ENCODE measurements around the gene EFCC1. TPM values are rescaled to one million over a fixed set of nuclear protein-coding genes. Genes with fewer than 3 reads are reported as not detected.

Gene EFCC1
- total RNA-seq, 2 experiments from 2014 or later, result 0.16 to 0.38 TPM

GRCh38 chr3:129025108-129025507 is 24.0 kb downstream of the EFCC1 start:
- peaks cover 22% of the 10 kb centered on the region for H3K4me1 Mint-ChIP-seq (ENCODE audit: low read depth)
- no peak overlapping the region for H3K4me3 Mint-ChIP-seq
- intact Hi-C loops (cut with micrococcal nuclease), result loop anchor here (5.0 kb wide), 1 partner anchor 53 kb away; no protein-coding TSS in a partner anchor
- no peaks in the 10 kb centered on the region for H3K27me3 Mint-ChIP-seq
- no peak for TF ChIP-seq CTCF (IDR thresholded peaks at IDR 0.05)
- CTCF ChIA-PET, result interaction anchor here (1.2 to 5.0 kb wide), 8 partner anchors 8 to 299 kb away, joined by 3 to 77 read pairs (median 24); no protein-coding TSS in a partner anchor
- H3K36me3 Mint-ChIP-seq (ENCODE audit: low read depth), result no peaks in the 10 kb centered on the region
- H3K9me3 Mint-ChIP-seq, result no peaks in the 10 kb centered on the region
- POLR2A ChIA-PET, result interaction anchor here (0.5 to 3.6 kb wide), 5 partner anchors 8 to 291 kb away, joined by 3 to 56 read pairs (median 7); a partner anchor contains a TSS
- no peak for DNase-seq
- no peak for ATAC-seq
- H3K27ac Mint-ChIP-seq, result no peak overlapping the region

- POLR2A ChIA-PET, result interaction anchor here (0.6 to 3.6 kb wide), 17 partner anchors 9 to 291 kb away, joined by 3 to 56 read pairs (median 7); partner anchors contain the start of genes CFAP92, CNBP, COPG1 and RAB43
Measured at GRCh38 chr3:129025691-129026435, 24.8 kb downstream of the EFCC1 start.

GRCh38 chr3:129026728-129027543 is 25.8 kb downstream of the EFCC1 start:
- Mint-ChIP-seq H3K4me3 (peak overlapping the region; percentile 73), H3K9me3 (no peaks in the 10 kb centered on the region), H3K27me3 (no peaks in the 10 kb centered on the region), H3K4me1 (ENCODE audit: low read depth) (peaks cover 22% of the 10 kb centered on the region), H3K27ac (peak overlapping the region; percentile 91), H3K36me3 (ENCODE audit: low read depth) (no peaks in the 10 kb centered on the region)
- intact Hi-C loops (cut with micrococcal nuclease), result loop anchor here (5.0 kb wide), 1 partner anchor 55 kb away; no protein-coding TSS in a partner anchor
- DNase-seq (peak; percentile 96), ATAC-seq (peak; percentile 99)
- ChIA-PET CTCF (interaction anchor here (0.7 to 5.0 kb wide), 26 partner anchors 10 to 233 kb away, joined by 3 to 77 read pairs (median 5); partner anchors contain the start of gene RAB43), POLR2A (interaction anchor here (0.7 to 3.6 kb wide), 19 partner anchors 10 to 157 kb away, joined by 3 to 56 read pairs (median 6); partner anchors contain the start of genes CFAP92, CNBP and RAB43)
- TF ChIP-seq CTCF (IDR thresholded peaks at IDR 0.05), result peak; percentile 94

More at GRCh38 chr3:129025691-129026435, 24.8 kb downstream of the EFCC1 start:
- no peak for TF ChIP-seq CTCF (IDR thresholded peaks at IDR 0.05)
- Mint-ChIP-seq H3K27me3 (no peaks in the 10 kb centered on the region), H3K4me3 (peak overlapping the region; percentile 73), H3K36me3 (ENCODE audit: low read depth) (no peaks in the 10 kb centered on the region), H3K4me1 (ENCODE audit: low read depth) (peaks cover 22% of the 10 kb centered on the region), H3K27ac (peak overlapping the region; percentile 91), H3K9me3 (no peaks in the 10 kb centered on the region)
- intact Hi-C loops (cut with micrococcal nuclease), result loop anchor here (5.0 kb wide), 1 partner anchor 54 kb away; no protein-coding TSS in a partner anchor
- ATAC-seq, result no peak
- CTCF ChIA-PET, result interaction anchor here (0.8 to 5.0 kb wide), 19 partner anchors 9 to 298 kb away, joined by 3 to 77 read pairs (median 5); partner anchors contain the start of gene RAB43
- no peak for DNase-seq

GRCh38 chr3:129027544-129027880 is 26.4 kb downstream of the EFCC1 start:
- POLR2A ChIA-PET, result interaction anchor here (0.7 to 3.6 kb wide), 13 partner anchors 10 to 96 kb away, joined by 3 to 56 read pairs (median 7); partner anchors contain the start of genes CFAP92 and RAB43
- ATAC-seq (no peak), DNase-seq (no peak)
- no peak for TF ChIP-seq CTCF (IDR thresholded peaks at IDR 0.05)
- CTCF ChIA-PET, result interaction anchor here (1.0 to 5.0 kb wide), 17 partner anchors 9 to 233 kb away, joined by 3 to 77 read pairs (median 10); partner anchors contain the start of gene RAB43
- peak overlapping the region; percentile 45 for H3K4me3 Mint-ChIP-seq
- intact Hi-C loops (cut with micrococcal nuclease), result loop anchor here (5.0 kb wide), 1 partner anchor 55 kb away; no protein-coding TSS in a partner anchor
- no peaks in the 10 kb centered on the region for H3K36me3 Mint-ChIP-seq (ENCODE audit: low read depth)
- peaks cover 18% of the 10 kb centered on the region for H3K4me1 Mint-ChIP-seq (ENCODE audit: low read depth)
- H3K27me3 Mint-ChIP-seq, result no peaks in the 10 kb centered on the region
- H3K27ac Mint-ChIP-seq, result no peak overlapping the region
- H3K9me3 Mint-ChIP-seq, result no peaks in the 10 kb centered on the region

All from activated CD8-positive, alpha-beta T cell treated with anti-CD3 and anti-CD28 coated beads for 36 hours (primary cell).